Measurements from ENCODE around the gene LBX2. TPM values are rescaled to one million over a fixed set of nuclear protein-coding genes. Genes with fewer than 3 reads are reported as not detected.

LBX2 gene
- total RNA-seq, 4 donors from 2014 or later = 0.40 to 0.58 TPM; not detected in 2

- TF ChIP-seq POLR2AphosphoS5 (IDR thresholded peaks at IDR 0.05) (no peak), EP300 (IDR thresholded peaks at IDR 0.05) (no peak), POLR2A (IDR thresholded peaks at IDR 0.05) (no peak), CTCF (IDR thresholded peaks at IDR 0.05) (no peak)
- Histone ChIP-seq H3K36me3 (peaks cover 0 to 64% of the 10 kb centered on the region in 2 donors), H3K4me3 (peak overlapping the region; percentile 80 to 94), H3K4me1 (peaks cover 2 to 44% (median 15%) of the 10 kb centered on the region in 3 donors), H3K27me3 (no peaks in the 10 kb centered on the region), H3K27ac (peak overlapping the region; percentile 60 to 91 (median 88)), H3K9me3 (no peaks in the 10 kb centered on the region)
- WGBS, 2 donors (ENCODE audit: low coverage in 1 of 2) = 1 to 4% methylated on average over 19 to 20 of the region's 54 CpGs
- no peak for ATAC-seq
Measured at GRCh38 chr2:74530239-74531187, 31.1 kb upstream of the LBX2 start.

- peak within 1 kb of the TSS; percentile 80 to 94 for H3K4me3 ChIP-seq
- TF ChIP-seq CTCF (IDR thresholded peaks at IDR 0.05) (peak in 2 of 4 experiments; percentile 7 to 10), POLR2A (IDR thresholded peaks at IDR 0.05) (peak; percentile 82 to 84), EP300 (IDR thresholded peaks at IDR 0.05) (no peak), POLR2AphosphoS5 (IDR thresholded peaks at IDR 0.05) (peak; percentile 91)
- no CpG with 5 or more reads among the region's 87 CpGs for WGBS, 2 donors (ENCODE audit: low coverage in 1 of 2)
- no peaks in the 10 kb centered on the region for H3K9me3 ChIP-seq
- peaks cover 0 to 64% of the 10 kb centered on the region in 2 donors for H3K36me3 ChIP-seq
- peak within 1 kb of the TSS; percentile 62 to 92 (median 90) for H3K27ac ChIP-seq
- H3K27me3 ChIP-seq = no peaks in the 10 kb centered on the region
- ATAC-seq = peak; percentile 97
- H3K4me1 ChIP-seq = peaks cover 2 to 44% (median 15%) of the 10 kb centered on the region in 3 donors
Measured at GRCh38 chr2:74529357-74530238, 30.2 kb upstream of the LBX2 start, which contains the start of the genes AUP1 and HTRA2. Gene AUP1 (minus strand): TSS chr2:74529706. CDS start chr2:74529629, 77 bp downstream. Gene HTRA2 (plus strand): TSS chr2:74529933. CDS start chr2:74530007, 74 bp downstream.

- Histone ChIP-seq H3K4me3 (peak overlapping the region; percentile 80 to 94), H3K27ac (peak overlapping the region; percentile 62 to 92 (median 90)), H3K36me3 (peaks cover 0 to 55% of the 10 kb centered on the region in 2 donors), H3K9me3 (no peaks in the 10 kb centered on the region), H3K4me1 (peaks cover 2 to 44% (median 15%) of the 10 kb centered on the region in 3 donors), H3K27me3 (no peaks in the 10 kb centered on the region)
- no peak for ATAC-seq
- WGBS, 2 donors (ENCODE audit: low coverage in 1 of 2) = 0 to 22% methylated on average over 10 to 19 of the region's 29 CpGs
- TF ChIP-seq POLR2A (IDR thresholded peaks at IDR 0.05) = no peak
- no peak for TF ChIP-seq EP300 (IDR thresholded peaks at IDR 0.05)
- TF ChIP-seq POLR2AphosphoS5 (IDR thresholded peaks at IDR 0.05) = no peak
- no peak for TF ChIP-seq CTCF (IDR thresholded peaks at IDR 0.05)
Measured at GRCh38 chr2:74528600-74529356, 29.4 kb upstream of the LBX2 start.

- no peak for ATAC-seq
- H3K36me3 ChIP-seq = peaks cover 0 to 45% of the 10 kb centered on the region in 2 donors
- H3K27ac ChIP-seq = no peak overlapping the region
- TF ChIP-seq CTCF (IDR thresholded peaks at IDR 0.05) (no peak), EP300 (IDR thresholded peaks at IDR 0.05) (no peak), POLR2A (IDR thresholded peaks at IDR 0.05) (no peak), POLR2AphosphoS5 (IDR thresholded peaks at IDR 0.05) (no peak)
- H3K4me1 ChIP-seq = peaks cover 2 to 44% (median 15%) of the 10 kb centered on the region in 3 donors
- H3K9me3 ChIP-seq = no peaks in the 10 kb centered on the region
- no peaks in the 10 kb centered on the region for H3K27me3 ChIP-seq
- no peak overlapping the region for H3K4me3 ChIP-seq
- WGBS, 2 donors (ENCODE audit: low coverage in 1 of 2) = 92 to 95% methylated on average over 3 to 5 of the region's 9 CpGs
Measured at GRCh38 chr2:74527741-74528140, 28.3 kb upstream of the LBX2 start.

Data from gastroesophageal sphincter (tissue), 4 donors.